HFF-Myc (cell line): ENCODE results near the gene FAM3A.

Experiments
- DNase-seq: peaks from one replicate; pipeline ENCODE4 v3.0.0-alpha.2; 2011; ENCODE audit warnings: low read depth; ENCODE audit errors: extremely low read depth
- H3K4me3 ChIP-seq: replicated peaks from 2 replicates; pipeline ENCODE4 v1.5.1; 2011; ENCODE audit warnings: low read depth, mild to moderate bottlenecking, control low read depth, low read length
- TF ChIP-seq, protein P1 (sequence below): IDR thresholded peaks from 2 replicates; pipeline ENCODE4 v1.5.1; 2012; ENCODE audit warnings: mild to moderate bottlenecking, low read depth, low read length, control low read depth; ENCODE audit errors: missing control alignments

FAM3A gene

DNA sequence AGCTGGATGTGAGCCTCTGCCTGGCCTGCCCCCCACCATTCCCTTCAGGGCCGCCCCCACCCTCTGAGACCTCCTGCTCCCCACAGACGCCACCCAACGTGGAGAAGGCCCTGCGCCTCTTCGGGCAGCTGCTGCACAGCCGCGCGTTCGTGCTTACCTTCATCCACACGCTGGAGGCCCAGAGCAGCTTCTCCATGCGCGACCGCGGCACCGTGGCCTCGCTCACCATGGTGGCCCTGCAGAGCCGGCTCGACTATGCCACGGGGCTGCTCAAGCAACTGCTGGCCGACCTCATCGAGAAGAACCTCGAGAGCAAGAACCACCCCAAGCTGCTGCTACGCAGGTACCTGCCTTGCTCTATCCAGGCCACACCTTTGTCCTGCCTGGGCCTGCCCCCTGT is 47.8 kb downstream of the FAM3A start:
- no peak overlapping the region for H3K4me3 ChIP-seq
- DNase-seq: no peak
- TF ChIP-seq, protein P1, sequence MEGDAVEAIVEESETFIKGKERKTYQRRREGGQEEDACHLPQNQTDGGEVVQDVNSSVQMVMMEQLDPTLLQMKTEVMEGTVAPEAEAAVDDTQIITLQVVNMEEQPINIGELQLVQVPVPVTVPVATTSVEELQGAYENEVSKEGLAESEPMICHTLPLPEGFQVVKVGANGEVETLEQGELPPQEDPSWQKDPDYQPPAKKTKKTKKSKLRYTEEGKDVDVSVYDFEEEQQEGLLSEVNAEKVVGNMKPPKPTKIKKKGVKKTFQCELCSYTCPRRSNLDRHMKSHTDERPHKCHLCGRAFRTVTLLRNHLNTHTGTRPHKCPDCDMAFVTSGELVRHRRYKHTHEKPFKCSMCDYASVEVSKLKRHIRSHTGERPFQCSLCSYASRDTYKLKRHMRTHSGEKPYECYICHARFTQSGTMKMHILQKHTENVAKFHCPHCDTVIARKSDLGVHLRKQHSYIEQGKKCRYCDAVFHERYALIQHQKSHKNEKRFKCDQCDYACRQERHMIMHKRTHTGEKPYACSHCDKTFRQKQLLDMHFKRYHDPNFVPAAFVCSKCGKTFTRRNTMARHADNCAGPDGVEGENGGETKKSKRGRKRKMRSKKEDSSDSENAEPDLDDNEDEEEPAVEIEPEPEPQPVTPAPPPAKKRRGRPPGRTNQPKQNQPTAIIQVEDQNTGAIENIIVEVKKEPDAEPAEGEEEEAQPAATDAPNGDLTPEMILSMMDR: no peak

- TF ChIP-seq, protein P1: no peak
- no peak for DNase-seq
- no peak overlapping the region for H3K4me3 ChIP-seq
These were observed 48.5 kb downstream of the FAM3A start for GRCh38 chrX:154467556-154467955.

DNA sequence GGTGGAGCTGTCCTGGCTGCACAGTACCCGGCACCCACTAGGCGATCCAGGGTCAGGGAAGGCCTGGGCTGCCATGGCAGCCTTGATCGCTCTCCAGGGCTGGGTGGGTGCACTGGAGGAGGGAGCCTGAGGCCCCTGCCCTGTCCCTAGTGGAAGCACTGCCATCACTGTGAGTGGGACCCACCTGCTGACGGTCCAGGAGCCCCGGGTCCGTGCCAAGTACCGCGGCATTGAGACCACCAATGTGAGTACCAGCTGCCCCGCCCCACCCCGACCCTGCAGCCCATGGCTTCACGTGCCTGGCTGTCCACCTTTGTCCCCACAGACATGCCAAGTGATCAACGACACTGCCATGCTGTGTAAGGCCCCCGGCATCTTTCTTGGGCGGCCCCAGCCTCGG is 49.1 kb downstream of the FAM3A start:
- H3K4me3 ChIP-seq: no peak overlapping the region
- TF ChIP-seq, protein P1: no peak
- DNase-seq: no peak

GRCh38 chrX:154466036-154466435 is 50.0 kb downstream of the FAM3A start:
- no peak overlapping the region for H3K4me3 ChIP-seq
- no peak for DNase-seq
- TF ChIP-seq, protein P1: no peak

- no peak for DNase-seq
- TF ChIP-seq, protein P1: no peak
- H3K4me3 ChIP-seq: no peak overlapping the region
These were observed 50.4 kb downstream of the FAM3A start for GRCh38 chrX:154465601-154466000.

GRCh38 chrX:154464806-154465365 is 51.1 kb downstream of the FAM3A start:
- no peak overlapping the region for H3K4me3 ChIP-seq
- TF ChIP-seq, protein P1: no peak
- no peak for DNase-seq

DNA sequence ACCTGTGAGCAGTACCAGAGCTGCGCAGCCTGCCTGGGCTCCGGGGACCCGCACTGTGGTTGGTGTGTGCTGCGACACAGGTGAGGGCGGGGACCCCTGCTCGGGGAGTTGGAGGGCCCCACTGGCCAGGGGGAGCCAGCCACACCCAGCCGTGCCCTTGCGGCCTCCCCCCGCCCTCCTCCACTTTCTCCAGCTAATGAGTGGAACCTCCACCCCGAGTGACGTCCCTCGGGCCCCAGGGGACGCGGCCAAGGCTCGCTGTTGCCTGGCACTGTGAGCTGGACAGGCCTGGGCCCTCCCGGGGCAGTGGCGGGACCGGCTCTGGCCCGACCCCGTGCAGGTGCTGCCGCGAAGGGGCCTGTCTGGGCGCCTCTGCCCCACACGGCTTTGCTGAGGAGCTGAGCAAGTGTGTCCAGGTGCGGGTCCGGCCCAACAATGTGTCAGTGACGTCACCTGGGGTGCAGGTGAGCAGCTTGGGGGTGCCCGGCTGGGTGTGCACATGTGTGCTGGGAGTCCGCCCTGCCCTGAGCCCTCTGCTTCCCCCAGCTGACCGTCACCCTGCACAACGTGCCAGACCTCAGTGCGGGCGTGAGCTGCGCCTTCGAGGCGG is 52.3 kb downstream of the FAM3A start:
- H3K4me3 ChIP-seq: no peak overlapping the region
- TF ChIP-seq, protein P1: no peak
- no peak for DNase-seq
